ENCODE measurements around the gene SCN9A.

DNA sequence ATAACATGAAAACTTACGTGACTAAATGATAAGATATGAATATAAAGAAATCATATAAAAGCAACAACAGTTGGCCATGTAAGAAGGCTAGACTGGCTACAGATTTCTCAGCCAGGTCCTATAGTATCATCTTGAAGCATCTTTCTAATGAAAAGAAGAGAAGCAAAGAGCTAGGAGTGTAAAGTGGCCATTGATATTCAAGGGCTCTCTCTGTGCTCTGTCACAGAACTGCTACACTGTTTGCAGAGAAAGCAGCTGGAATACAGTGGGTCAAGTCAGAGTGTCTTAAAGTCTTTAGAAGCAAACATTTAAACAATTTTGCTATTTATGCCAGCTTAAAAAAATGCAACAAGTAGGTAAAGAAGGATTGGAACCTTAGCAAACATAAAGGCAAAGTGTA is 118.8 kb downstream of the SCN9A start:
- TF ChIP-seq, protein P1, sequence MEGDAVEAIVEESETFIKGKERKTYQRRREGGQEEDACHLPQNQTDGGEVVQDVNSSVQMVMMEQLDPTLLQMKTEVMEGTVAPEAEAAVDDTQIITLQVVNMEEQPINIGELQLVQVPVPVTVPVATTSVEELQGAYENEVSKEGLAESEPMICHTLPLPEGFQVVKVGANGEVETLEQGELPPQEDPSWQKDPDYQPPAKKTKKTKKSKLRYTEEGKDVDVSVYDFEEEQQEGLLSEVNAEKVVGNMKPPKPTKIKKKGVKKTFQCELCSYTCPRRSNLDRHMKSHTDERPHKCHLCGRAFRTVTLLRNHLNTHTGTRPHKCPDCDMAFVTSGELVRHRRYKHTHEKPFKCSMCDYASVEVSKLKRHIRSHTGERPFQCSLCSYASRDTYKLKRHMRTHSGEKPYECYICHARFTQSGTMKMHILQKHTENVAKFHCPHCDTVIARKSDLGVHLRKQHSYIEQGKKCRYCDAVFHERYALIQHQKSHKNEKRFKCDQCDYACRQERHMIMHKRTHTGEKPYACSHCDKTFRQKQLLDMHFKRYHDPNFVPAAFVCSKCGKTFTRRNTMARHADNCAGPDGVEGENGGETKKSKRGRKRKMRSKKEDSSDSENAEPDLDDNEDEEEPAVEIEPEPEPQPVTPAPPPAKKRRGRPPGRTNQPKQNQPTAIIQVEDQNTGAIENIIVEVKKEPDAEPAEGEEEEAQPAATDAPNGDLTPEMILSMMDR (conservative IDR thresholded peaks at IDR 0.05) = no peak
- no peak for TF ChIP-seq EZH2 (IDR thresholded peaks at IDR 0.05; ENCODE audit: low read depth)

All from PC-9 (cell line).